GM21381 (cell line): ENCODE results near the gene XPNPEP2.

ENCODE experiments used
- ATAC-seq: cut with Tn5 transposase; IDR thresholded peaks from one replicate; pipeline ENCODE4 v1.9.1; 2021; ENCODE audit warnings: mild to moderate bottlenecking, moderate library complexity; ENCODE audit not compliant: unreplicated experiment

The XPNPEP2 gene

GRCh38 chrX:129779086-129779672 is 40.4 kb downstream of the XPNPEP2 start:
- no peak for ATAC-seq

DNA sequence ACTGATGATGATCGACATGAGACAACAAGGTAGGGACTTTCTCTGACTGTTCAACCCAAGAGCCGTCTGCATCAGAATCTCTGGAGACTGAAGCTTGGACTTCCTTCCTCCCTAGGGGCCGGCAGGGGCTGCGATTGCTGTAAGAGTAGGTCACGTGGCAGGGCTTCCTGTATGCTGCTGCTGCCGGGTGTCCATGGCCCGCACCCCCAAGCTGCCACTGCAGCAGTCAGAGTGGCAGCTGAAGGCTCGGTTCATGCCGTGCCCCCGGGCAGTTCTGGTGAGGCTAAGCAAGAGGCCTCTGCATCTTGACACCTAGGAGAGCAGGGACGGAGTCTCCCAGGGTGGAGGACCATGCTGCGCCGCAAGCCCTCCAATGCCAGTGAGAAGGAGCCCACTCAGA is 41.0 kb downstream of the XPNPEP2 start, which contains the start of gene SASH3:
TSS of gene SASH3 (plus strand) at position 203 of the 400 bp plus-strand sequence. CDS start at position 352, 149 bp downstream.
- peak; percentile 36 for ATAC-seq

GRCh38 chrX:129780441-129781105 is 41.8 kb downstream of the XPNPEP2 start:
- no peak for ATAC-seq

GRCh38 chrX:129781134-129781672 is 42.4 kb downstream of the XPNPEP2 start:
- ATAC-seq, result peak; percentile 62

GRCh38 chrX:129781680-129782495 is 43.1 kb downstream of the XPNPEP2 start:
- ATAC-seq, result no peak

- ATAC-seq, result no peak
These were observed 43.9 kb downstream of the XPNPEP2 start for GRCh38 chrX:129782706-129783105.

GRCh38 chrX:129783291-129783713 is 44.5 kb downstream of the XPNPEP2 start:
- no peak for ATAC-seq

DNA sequence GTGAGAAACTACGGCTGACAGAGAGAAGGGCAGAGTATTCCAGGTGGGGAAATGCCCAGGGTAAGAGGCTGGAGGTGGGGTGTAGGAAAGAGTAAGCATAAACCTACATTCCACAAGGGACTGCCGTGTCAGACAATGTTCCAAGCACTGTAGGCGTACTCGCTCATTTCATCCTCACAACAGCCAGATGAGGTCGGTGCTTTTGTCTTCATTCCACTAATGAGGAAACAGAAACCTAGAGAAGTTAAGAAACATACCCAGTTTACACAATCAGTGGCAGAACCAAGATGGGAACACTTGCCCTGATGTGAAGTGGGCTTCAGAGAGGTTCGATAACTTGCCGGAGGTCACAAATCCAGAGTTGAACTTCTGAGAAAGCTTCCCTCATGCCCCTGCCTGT is 45.6 kb downstream of the XPNPEP2 start:
- no peak for ATAC-seq

DNA sequence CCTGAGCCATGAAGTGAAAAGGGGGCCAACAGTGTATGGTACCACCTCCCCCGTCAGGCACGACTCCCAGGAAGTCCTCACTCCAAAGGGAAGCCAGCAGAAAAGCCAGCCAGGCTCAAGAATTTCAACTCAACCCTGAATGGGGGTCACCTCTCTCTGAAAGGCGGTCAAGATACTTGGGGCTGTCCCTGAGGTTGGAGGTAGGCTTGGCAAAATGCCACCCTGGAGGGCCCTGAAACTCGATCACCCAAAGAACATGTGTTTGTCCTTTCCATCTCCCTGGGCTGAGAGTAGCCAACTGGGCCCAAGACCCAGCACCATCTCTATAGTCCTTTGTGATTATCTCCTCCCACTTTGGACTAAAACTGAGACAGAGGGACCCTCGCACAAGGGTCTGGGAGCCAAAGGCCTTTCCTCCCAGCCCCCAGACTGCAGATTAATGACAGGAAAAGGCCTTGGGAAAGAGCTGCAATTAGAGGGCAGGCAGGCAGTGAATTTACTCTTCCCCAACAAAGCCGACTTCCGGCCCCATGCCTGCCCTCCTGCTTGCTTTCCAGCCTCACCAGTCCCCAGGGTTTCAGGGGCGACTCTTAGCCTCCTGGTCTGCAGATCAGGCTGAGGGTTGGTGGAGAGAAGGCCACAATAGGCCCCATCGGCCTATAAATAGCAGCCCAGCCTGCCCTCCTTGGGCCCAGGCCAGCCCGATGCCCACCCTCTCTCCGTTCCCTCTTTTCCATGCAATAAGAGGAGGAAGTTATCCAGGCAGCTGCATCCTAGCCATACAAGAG is 46.6 kb downstream of the XPNPEP2 start:
- ATAC-seq, result no peak

DNA sequence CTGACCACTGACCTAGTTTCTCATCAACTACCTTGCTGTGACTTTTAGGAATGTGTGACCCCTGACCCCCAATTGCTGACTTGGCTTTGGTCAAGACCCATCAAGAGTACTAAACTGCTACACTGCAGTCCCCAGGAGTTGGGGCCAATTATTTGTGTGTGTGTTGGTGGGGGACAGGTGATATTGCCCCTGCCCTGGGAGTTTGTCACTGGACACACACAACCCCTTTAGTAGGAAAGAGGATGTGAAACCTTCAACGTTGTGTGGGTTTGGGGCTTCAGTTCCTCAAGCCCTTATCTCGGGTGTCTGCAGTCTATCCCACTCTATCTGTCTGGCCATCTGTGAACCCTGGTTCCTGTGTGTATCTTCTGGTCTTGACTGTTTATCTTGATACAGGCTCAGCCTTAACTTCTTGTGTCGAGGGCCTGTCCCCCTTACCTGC is 47.5 kb downstream of the XPNPEP2 start:
- ATAC-seq, result peak; percentile 68

- ATAC-seq, result no peak
These were observed 48.7 kb downstream of the XPNPEP2 start for GRCh38 chrX:129787336-129788055.

DNA sequence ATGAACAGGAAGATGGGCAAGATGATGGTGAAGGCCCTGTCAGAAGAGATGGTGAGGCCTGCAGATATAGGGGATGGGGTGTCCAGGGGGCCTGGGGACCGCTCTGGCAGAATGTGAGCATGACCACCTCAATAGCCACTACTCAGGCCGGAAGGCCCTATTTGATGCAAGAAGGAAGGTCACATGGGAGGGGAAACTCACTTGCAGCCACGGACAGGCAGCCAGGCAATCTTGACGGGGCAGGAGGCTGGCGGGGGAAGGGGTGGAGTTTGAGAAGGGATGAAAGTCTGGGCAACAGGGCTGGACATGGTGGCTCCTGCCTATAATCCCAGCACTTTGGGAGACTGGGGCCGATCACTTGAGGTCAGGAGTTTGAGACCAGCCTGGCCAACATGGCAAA is 49.7 kb downstream of the XPNPEP2 start:
- no peak for ATAC-seq

DNA sequence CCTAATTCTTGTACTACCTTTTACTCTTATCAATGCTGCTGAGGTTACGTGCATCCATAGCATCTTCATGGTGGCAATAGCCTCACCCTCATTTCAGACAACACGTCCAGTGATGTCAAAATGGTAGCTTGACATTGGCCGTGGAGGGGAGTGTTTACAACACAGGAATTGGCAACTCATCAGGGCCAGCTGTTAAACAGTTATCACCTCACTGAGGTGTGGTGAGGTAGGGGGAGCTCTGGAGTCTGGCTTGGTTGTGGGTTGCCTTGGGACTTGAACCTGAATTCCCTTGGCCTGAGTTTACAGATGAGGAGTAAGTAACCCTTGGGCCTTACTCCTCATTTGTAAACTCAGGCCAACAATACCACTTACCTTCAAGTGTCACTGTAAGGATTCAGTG is 51.4 kb downstream of the XPNPEP2 start:
- no peak for ATAC-seq

DNA sequence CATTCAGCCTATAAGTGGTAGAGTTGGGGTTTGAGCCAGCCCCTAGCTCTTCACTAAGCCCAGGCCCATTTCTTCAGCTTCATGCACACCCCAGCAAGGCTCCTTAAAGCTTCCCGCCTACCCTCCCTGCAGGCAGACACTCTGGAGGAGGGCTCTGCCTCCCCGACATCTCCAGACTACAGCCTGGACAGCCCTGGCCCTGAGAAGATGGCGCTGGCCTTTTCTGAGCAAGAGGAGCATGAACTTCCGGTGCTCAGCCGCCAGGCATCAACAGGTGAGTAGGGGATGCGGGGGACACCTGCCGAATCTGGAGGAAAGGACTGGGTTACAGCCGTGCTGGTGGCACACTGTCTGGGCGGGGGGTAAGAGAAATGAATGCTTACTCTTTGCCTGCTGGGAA is 52.0 kb downstream of the XPNPEP2 start:
- ATAC-seq, result no peak

DNA sequence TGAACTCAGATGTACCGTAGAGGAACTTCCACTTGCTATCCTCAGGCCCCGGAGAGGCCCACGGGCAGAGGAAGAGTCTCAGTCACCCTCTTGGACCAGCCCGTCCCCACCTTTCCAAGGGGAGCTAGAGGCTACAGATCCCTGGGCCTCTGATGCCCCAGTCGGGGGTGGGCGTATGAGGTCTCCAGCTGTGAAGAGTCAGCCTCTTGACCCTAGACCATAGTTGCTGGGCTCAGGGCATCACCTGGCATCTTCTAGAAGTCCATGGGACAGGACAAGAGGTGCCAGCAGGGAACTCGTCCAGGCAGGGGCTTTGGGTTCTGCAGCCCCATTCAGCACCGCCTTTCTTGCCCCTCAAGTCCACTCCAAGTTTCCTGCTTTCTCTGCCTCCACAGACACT is 52.6 kb downstream of the XPNPEP2 start:
- no peak for ATAC-seq

DNA sequence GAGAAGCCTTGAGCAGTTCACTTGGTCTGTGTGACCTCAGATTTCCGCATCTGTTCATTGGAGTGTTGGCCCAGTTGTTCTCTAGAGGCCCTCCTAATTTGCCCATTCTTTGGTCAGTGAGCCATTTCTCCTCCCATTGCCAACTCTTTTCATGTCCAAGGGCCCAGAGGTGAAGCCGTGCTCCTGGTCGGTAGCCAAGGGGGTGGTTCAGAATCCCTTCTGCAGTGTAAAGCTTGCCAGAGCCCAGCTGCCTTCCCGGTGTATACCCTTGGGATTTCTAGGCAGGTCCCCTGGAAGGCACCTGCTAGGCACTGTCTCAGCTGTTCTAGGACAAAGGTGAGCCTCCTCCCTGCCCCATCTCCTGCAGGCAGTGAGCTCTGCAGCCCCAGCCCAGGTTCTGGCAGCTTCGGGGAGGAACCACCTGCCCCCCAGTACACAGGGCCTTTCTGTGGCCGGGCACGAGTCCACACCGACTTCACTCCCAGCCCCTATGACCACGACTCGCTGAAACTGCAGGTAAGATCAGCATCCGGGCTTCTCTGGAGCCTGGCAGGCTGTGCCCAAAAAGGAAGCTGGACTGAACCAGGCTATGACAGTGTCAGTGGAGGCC is 53.3 kb downstream of the XPNPEP2 start:
- no peak for ATAC-seq

GRCh38 chrX:129792586-129793291 is 54.0 kb downstream of the XPNPEP2 start:
- no peak for ATAC-seq

DNA sequence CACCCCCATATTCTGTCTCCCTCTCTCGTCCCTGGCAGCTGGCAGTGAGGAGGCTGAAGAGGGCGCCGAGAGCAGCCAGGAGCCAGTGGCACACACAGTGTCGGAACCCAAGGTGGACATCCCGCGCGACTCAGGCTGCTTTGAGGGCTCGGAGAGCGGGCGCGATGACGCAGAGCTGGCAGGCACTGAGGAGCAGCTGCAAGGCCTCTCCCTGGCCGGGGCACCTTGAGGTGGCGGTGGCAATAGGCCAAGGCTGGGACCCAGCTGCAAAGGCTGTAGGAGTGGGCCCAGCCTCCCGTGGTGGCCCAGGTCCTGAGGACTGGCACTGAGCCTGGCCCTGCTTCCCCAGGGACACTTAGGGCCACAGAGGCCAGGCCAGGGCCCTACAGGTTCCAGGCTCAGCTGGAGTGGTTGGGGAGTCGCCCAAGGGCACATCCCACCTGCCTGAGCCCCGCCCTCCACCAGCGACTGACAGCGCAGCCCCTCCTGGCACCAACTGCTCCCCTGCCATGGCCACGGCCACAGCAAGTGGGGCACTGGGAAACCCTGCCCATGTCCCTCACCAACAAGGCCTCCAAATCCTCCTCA is 54.9 kb downstream of the XPNPEP2 start:
- ATAC-seq, result no peak

GRCh38 chrX:129795584-129795983 is 56.8 kb downstream of the XPNPEP2 start:
- no peak for ATAC-seq
